Lower leg skin (tissue), 3 donors: ENCODE data around the gene JPH2.

ENCODE experiments used
- POLR2A ChIP-seq, 2 donors: fragments of 450-650 bp; IDR thresholded peaks; one replicate each; pipeline ENCODE4 v1.6.1; 2016 to 2017; ENCODE audit warnings: antibody characterized with exemption in 2 of 2, mild to moderate bottlenecking in 1 of 2, moderate library complexity in 1 of 2
- TF ChIP-seq, protein P1 (sequence below), 3 donors: fragments of 450-650 bp; IDR thresholded peaks; one replicate each; pipeline ENCODE4 v1.5.1; 2016; ENCODE audit warnings: antibody characterized with exemption in 3 of 3, mild to moderate bottlenecking in 3 of 3, moderate library complexity in 2 of 3

DNA sequence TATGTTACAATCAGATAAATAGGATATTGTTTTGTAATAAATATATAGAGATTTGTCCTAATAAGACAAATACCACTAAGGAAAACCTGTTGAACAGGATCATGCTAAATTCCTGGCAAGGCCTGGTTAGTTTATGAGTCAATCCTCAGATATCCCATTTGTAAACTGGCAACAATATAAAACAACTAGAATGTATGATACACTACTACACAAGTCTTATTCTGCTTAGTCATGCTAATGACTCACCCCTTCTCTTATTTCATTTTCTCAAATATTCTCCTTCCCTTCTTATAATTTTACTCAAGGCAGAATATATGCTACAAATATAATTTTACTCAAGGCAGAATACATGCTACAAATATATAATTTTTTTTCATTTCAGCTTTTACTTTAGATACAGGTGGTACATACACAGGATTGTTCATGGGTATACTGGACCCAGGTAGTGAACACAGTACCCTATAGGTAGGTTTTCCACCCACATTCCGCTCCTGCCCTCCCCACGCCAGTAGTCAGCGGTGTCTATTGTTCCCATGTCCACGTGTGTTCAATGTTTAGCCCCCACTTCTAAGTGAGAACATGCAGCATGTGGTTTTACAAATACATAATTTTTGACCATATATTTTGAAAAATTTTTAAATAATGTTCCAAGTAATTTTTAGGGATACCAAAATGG lies 17.3 kb upstream of the JPH2 start:
- TF ChIP-seq, protein P1, sequence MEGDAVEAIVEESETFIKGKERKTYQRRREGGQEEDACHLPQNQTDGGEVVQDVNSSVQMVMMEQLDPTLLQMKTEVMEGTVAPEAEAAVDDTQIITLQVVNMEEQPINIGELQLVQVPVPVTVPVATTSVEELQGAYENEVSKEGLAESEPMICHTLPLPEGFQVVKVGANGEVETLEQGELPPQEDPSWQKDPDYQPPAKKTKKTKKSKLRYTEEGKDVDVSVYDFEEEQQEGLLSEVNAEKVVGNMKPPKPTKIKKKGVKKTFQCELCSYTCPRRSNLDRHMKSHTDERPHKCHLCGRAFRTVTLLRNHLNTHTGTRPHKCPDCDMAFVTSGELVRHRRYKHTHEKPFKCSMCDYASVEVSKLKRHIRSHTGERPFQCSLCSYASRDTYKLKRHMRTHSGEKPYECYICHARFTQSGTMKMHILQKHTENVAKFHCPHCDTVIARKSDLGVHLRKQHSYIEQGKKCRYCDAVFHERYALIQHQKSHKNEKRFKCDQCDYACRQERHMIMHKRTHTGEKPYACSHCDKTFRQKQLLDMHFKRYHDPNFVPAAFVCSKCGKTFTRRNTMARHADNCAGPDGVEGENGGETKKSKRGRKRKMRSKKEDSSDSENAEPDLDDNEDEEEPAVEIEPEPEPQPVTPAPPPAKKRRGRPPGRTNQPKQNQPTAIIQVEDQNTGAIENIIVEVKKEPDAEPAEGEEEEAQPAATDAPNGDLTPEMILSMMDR (IDR thresholded peaks at IDR 0.05), result no peak
- no peak for TF ChIP-seq POLR2A (IDR thresholded peaks at IDR 0.05)
